CD14-positive monocyte (primary cell): ENCODE results near the gene PXDN. TPM values are rescaled to one million over a fixed set of nuclear protein-coding genes. Genes with fewer than 3 reads are reported as not detected.

Experiments used
- DNase-seq, 3 donors: peaks; one replicate each; pipeline ENCODE4 v3.0.0-alpha.2; 2011 to 2022
- H2AFZ ChIP-seq: 2 replicates; pipeline ENCODE4 v1.6.0; 2012; ENCODE audit warnings: mild to moderate bottlenecking, low read depth, low read length, inconsistent platforms; ENCODE audit not compliant: insufficient read depth, poor library complexity, severe bottlenecking
- H3K27ac ChIP-seq, 2 donors: 1 replicate in 1 of 2; 2 replicates in 1 of 2; pipeline ENCODE4 v1.5.1; 2012 to 2013; ENCODE audit warnings: low read length in 2 of 2, control low read depth in 1 of 2, inconsistent platforms in 1 of 2, low read depth in 1 of 2, mild to moderate bottlenecking in 1 of 2
- H3K27me3 ChIP-seq, 2 donors: one replicate each; pipeline versions ENCODE4 v1.6.0 to v1.6.1; 2011 to 2013; ENCODE audit warnings: low read length in 2 of 2; ENCODE audit not compliant: control insufficient read depth in 2 of 2, insufficient read depth in 2 of 2
- H3K36me3 ChIP-seq, 2 donors: replicated peaks in 1 of 2; 1 replicate in 1 of 2; 2 replicates in 1 of 2; pipeline versions ENCODE4 v1.5.1 to v1.6.1; 2012 to 2013; ENCODE audit warnings: low read length in 2 of 2, control low read depth in 1 of 2, inconsistent platforms in 1 of 2, mild to moderate bottlenecking in 1 of 2; ENCODE audit not compliant: insufficient read depth in 2 of 2, control insufficient read depth in 1 of 2
- H3K4me1 ChIP-seq, 2 donors: 1 replicate in 1 of 2; 2 replicates in 1 of 2; pipeline versions ENCODE4 v1.5.1 to v1.6.1; 2012 to 2013; ENCODE audit warnings: low read length in 2 of 2, control low read depth in 1 of 2, inconsistent platforms in 1 of 2, mild to moderate bottlenecking in 1 of 2, moderate library complexity in 1 of 2; ENCODE audit not compliant: insufficient read depth in 2 of 2, control insufficient read depth in 1 of 2
- H3K4me2 ChIP-seq: replicated peaks from 2 replicates; pipeline ENCODE3; 2012; ENCODE audit warnings: low read length, moderate library complexity, mild to moderate bottlenecking; ENCODE audit not compliant: poor library complexity, severe bottlenecking; ENCODE audit errors: extremely low read depth
- H3K4me3 ChIP-seq, 3 experiments: fragments of 200-600 bp in 1 of 3; sonication (generic) in 1 of 3; replicated peaks in 1 of 3; 1 replicate in 2 of 3; 2 replicates in 1 of 3; pipeline ENCODE4 v1.5.1; 2011 to 2013; ENCODE audit warnings: low read length in 3 of 3, mild to moderate bottlenecking in 3 of 3, control low read depth in 2 of 3, low read depth in 2 of 3, inconsistent platforms in 1 of 3, moderate library complexity in 1 of 3
- H3K79me2 ChIP-seq: 2 replicates; pipeline ENCODE4 v1.6.0; 2012; ENCODE audit warnings: mild to moderate bottlenecking, control low read depth, inconsistent platforms, low read length, moderate library complexity; ENCODE audit not compliant: insufficient read depth
- H3K9ac ChIP-seq: 2 replicates; pipeline ENCODE4 v1.6.0; 2017; ENCODE audit warnings: low read length, mild to moderate bottlenecking; ENCODE audit not compliant: insufficient read depth, poor library complexity, severe bottlenecking
- H3K9me3 ChIP-seq, 2 donors: replicated peaks in 1 of 2; 1 replicate in 1 of 2; 2 replicates in 1 of 2; pipeline versions ENCODE4 v1.5.1 to v1.6.1; 2012 to 2013; ENCODE audit warnings: low read length in 2 of 2, control low read depth in 1 of 2; ENCODE audit not compliant: control insufficient read depth in 1 of 2, insufficient read depth in 1 of 2
- H4K20me1 ChIP-seq: 2 replicates; pipeline ENCODE4 v1.6.0; 2012; ENCODE audit warnings: mild to moderate bottlenecking, low read length, control low read depth, moderate library complexity; ENCODE audit not compliant: insufficient read depth
- H3K27ac Mint-ChIP-seq, 7 donors: one replicate each; pipeline ENCODE4 v1.8.0; 2020; ENCODE audit warnings: mild to moderate bottlenecking in 7 of 7, mixed read lengths in 7 of 7, moderate library complexity in 6 of 7, inconsistent platforms in 2 of 7
- H3K27me3 Mint-ChIP-seq, 3 donors: one replicate each; pipeline ENCODE4 v1.8.0; 2021 to 2022; ENCODE audit warnings: low read depth in 3 of 3, mild to moderate bottlenecking in 3 of 3, mixed read lengths in 3 of 3, moderate library complexity in 3 of 3, inconsistent platforms in 1 of 3
- H3K36me3 Mint-ChIP-seq, 2 donors: one replicate each; pipeline ENCODE4 v1.8.0; 2020; ENCODE audit warnings: mixed read lengths in 2 of 2, inconsistent platforms in 1 of 2, mild to moderate bottlenecking in 1 of 2
- H3K4me1 Mint-ChIP-seq: one replicate; pipeline ENCODE4 v1.8.0; 2020; ENCODE audit warnings: mild to moderate bottlenecking, mixed read lengths
- H3K4me3 Mint-ChIP-seq, 2 donors: one replicate each; pipeline ENCODE4 v1.8.0; 2020; ENCODE audit warnings: mild to moderate bottlenecking in 2 of 2, mixed read lengths in 2 of 2, moderate library complexity in 1 of 2
- H3K9me3 Mint-ChIP-seq, 7 donors: one replicate each; pipeline ENCODE4 v1.8.0; 2020 to 2022; ENCODE audit warnings: mixed read lengths in 7 of 7, mild to moderate bottlenecking in 6 of 7, moderate library complexity in 6 of 7, inconsistent platforms in 2 of 7
- WGBS: methylation state at CpG from one replicate; pipeline ENCODE4 v1.1.5; 2013; ENCODE audit warnings: missing lambda C conversion rate; ENCODE audit not compliant: insufficient coverage; 5-methylcytosine and 5-hydroxymethylcytosine counted together
- intact Hi-C, 2 donors: fragments of 100-400 bp; cut with micrococcal nuclease; formaldehyde crosslinking; loops; one replicate each; pipeline versions ENCODE4 v1.15.0 to v1.15.1; 2023
- polyA plus RNA-seq, 3 donors: library from polyadenylated mRNA; depleted of rRNA in 1 of 3; unstranded in 2 of 3; stranded (reverse) in 1 of 3; fragments of 300-500 nt in 2 of 3; fragments of >200 nt in 1 of 3; fragmentation: Illumina TruSeq in 2 of 3; gene quantifications; 1 replicate in 2 of 3; 2 replicates in 1 of 3; pipeline ENCODE4 v1.2.3, GENCODE V29; 2012 to 2021
- TF ChIP-seq, protein P1 (sequence below): fragments of 200-600 bp; IDR thresholded peaks from one replicate; pipeline ENCODE4 v1.8.0; 2022; ENCODE audit warnings: antibody characterized with exemption, mild to moderate bottlenecking

Gene PXDN
- polyA plus RNA-seq, 3 donors: not detected

DNA sequence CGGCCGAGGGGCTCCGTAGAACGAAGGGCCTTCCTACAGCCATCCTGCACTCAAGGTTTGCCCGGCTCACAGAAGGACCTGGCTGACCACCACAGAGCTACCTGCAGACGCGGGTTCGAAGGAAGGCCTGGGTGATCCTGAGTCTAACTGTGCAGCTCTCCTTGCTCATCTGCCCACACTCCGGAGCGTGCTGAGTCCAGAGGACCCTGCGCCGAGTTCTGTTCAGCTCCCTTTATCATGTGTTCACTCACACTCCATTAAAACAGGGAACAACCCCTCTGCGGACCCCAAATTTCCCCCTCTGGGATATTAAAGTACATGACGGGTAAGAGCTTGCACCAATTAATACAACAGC is 138.3 kb downstream of the PXDN start:
- Histone ChIP-seq H4K20me1 (no peaks in the 10 kb centered on the region), H3K27ac (no peak overlapping the region), H3K4me3 (no peak overlapping the region), H3K9me3 (no peaks in the 10 kb centered on the region), H3K27me3 (peaks cover 0 to 9% of the 10 kb centered on the region in 2 donors), H3K36me3 (no peaks in the 10 kb centered on the region), H3K79me2 (no peaks in the 10 kb centered on the region), H2AFZ (no peak overlapping the region), H3K9ac (no peak overlapping the region), H3K4me1 (no peaks in the 10 kb centered on the region), H3K4me2 (no peak overlapping the region)
- TF ChIP-seq, protein P1, sequence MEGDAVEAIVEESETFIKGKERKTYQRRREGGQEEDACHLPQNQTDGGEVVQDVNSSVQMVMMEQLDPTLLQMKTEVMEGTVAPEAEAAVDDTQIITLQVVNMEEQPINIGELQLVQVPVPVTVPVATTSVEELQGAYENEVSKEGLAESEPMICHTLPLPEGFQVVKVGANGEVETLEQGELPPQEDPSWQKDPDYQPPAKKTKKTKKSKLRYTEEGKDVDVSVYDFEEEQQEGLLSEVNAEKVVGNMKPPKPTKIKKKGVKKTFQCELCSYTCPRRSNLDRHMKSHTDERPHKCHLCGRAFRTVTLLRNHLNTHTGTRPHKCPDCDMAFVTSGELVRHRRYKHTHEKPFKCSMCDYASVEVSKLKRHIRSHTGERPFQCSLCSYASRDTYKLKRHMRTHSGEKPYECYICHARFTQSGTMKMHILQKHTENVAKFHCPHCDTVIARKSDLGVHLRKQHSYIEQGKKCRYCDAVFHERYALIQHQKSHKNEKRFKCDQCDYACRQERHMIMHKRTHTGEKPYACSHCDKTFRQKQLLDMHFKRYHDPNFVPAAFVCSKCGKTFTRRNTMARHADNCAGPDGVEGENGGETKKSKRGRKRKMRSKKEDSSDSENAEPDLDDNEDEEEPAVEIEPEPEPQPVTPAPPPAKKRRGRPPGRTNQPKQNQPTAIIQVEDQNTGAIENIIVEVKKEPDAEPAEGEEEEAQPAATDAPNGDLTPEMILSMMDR: no peak
- Mint-ChIP-seq H3K9me3 (no peaks in the 10 kb centered on the region), H3K27ac (no peak overlapping the region), H3K4me3 (no peak overlapping the region), H3K4me1 (no peaks in the 10 kb centered on the region), H3K27me3 (peaks cover 3 to 7% (median 5%) of the 10 kb centered on the region in 3 donors), H3K36me3 (no peaks in the 10 kb centered on the region)
- DNase-seq: no peak
- WGBS: 71% methylated on average over 14 of the region's 14 CpGs
- intact Hi-C loops: no loop called here

DNA sequence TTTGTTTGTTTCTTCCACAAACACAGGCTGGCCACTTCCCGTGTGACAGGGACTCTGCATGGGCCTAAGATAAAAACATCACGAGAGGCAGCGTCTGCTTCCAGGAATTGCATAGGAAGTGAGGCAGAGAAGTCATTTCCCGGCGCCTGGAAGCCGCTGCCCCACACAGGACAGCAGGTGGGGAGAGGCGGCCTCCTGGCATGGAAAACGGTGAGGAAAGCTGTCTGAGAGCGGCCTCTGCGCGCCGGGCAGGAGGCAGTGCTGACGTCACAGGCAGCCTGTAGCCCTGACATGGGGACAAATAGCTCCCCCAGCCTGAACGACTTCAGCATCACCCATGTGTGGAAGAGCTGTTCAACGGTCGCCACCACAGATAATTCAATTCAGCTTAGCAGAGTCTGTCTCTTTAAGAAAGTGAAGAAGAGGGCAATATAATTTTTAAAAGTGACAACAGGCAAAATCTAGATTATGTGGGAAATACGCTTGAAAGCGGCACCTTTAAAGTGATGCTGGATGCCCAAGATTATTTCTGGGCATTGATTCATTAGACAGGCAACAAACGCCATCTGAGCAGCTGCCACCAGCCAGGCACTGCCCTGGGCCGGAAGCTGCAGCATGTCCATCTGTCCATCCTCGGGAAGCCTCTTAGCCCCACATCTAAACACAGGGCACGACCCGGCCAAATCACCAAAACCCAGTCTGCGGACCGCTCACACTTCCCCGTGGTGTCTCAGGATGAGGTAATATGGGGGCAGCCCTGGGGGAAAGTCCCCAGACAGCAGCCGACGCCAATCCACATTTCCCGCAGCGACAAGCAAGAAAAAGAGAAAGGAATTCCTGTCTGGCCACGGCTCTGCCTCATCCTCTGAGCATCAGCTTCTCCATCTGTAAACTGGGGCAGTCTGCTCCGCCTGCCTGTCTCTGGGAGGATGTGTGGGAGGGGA is 138.9 kb downstream of the PXDN start:
- H3K4me2 ChIP-seq: no peak overlapping the region
- H4K20me1 ChIP-seq: no peaks in the 10 kb centered on the region
- H3K9ac ChIP-seq: no peak overlapping the region
- no peak overlapping the region for H3K4me3 ChIP-seq
- H3K27me3 ChIP-seq: peaks cover 0 to 9% of the 10 kb centered on the region in 2 donors
- Mint-ChIP-seq H3K9me3 (no peaks in the 10 kb centered on the region), H3K27me3 (peaks cover 3 to 7% (median 5%) of the 10 kb centered on the region in 3 donors), H3K27ac (no peak overlapping the region), H3K36me3 (no peaks in the 10 kb centered on the region), H3K4me1 (no peaks in the 10 kb centered on the region), H3K4me3 (no peak overlapping the region)
- no peak overlapping the region for H2AFZ ChIP-seq
- intact Hi-C loops: no loop called here
- no peaks in the 10 kb centered on the region for H3K36me3 ChIP-seq
- WGBS: 39% methylated on average over 22 of the region's 32 CpGs
- no peak for DNase-seq
- no peak overlapping the region for H3K27ac ChIP-seq
- no peaks in the 10 kb centered on the region for H3K79me2 ChIP-seq
- H3K4me1 ChIP-seq: no peaks in the 10 kb centered on the region
- TF ChIP-seq, protein P1: no peak
- H3K9me3 ChIP-seq: no peaks in the 10 kb centered on the region
